Muscle layer of colon (tissue), 2 donors: ENCODE results near the gene GBP7.
A peak's percentile ranks its signal among the peaks of the same experiment; 100 is the strongest.
"Not testable (repeated sequence)": the region's sequence is repeated elsewhere in the genome, so short reads cannot be mapped to it uniquely, and the experiment has no call there.

Experiments used
- H3K27ac ChIP-seq: one replicate; pipeline ENCODE4 v1.7.0; 2013; ENCODE audit warnings: low read depth, mild to moderate bottlenecking, low read length, moderate library complexity
- H3K27me3 ChIP-seq, 2 donors: one replicate each; pipeline ENCODE4 v1.7.0; 2013; ENCODE audit warnings: low read length in 2 of 2, mild to moderate bottlenecking in 2 of 2; ENCODE audit not compliant: insufficient read depth in 2 of 2, control insufficient read depth in 1 of 2
- H3K36me3 ChIP-seq: one replicate; pipeline ENCODE4 v1.7.0; 2013; ENCODE audit warnings: mild to moderate bottlenecking, low read length; ENCODE audit not compliant: insufficient read depth
- H3K4me1 ChIP-seq: one replicate; pipeline ENCODE4 v1.7.0; 2013; ENCODE audit warnings: mild to moderate bottlenecking, low read length; ENCODE audit not compliant: insufficient read depth
- H3K4me3 ChIP-seq, 2 donors: one replicate each; pipeline ENCODE4 v1.7.0; 2013; ENCODE audit warnings: low read length in 2 of 2, low read depth in 1 of 2, mild to moderate bottlenecking in 1 of 2, moderate library complexity in 1 of 2
- H3K9ac ChIP-seq: one replicate; pipeline ENCODE4 v1.7.0; 2013; ENCODE audit warnings: low read length
- H3K9me3 ChIP-seq: one replicate; pipeline ENCODE4 v1.7.0; 2013; ENCODE audit warnings: mild to moderate bottlenecking, low read length
- donor health status: abdominal sarcoma.
- donor health status: Adenocarcinoma of cecum.

GBP7 gene, protein sequence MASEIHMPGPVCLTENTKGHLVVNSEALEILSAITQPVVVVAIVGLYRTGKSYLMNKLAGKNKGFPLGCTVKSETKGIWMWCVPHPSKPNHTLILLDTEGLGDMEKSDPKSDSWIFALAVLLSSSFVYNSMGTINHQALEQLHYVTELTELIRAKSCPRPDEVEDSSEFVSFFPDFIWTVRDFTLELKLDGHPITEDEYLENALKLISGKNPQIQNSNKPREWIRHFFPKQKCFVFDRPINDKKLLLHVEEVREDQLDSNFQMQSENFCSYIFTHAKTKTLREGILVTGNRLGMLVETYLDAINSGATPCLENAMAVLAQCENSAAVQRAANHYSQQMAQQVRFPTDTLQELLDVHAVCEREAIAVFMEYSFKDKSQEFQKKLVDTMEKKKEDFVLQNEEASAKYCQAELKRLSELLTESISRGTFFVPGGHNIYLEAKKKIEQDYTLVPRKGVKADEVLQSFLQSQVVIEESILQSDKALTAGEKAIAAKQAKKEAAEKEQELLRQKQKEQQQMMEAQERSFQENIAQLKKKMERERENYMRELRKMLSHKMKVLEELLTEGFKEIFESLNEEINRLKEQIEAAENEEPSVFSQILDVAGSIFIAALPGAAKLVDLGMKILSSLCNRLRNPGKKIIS

DNA sequence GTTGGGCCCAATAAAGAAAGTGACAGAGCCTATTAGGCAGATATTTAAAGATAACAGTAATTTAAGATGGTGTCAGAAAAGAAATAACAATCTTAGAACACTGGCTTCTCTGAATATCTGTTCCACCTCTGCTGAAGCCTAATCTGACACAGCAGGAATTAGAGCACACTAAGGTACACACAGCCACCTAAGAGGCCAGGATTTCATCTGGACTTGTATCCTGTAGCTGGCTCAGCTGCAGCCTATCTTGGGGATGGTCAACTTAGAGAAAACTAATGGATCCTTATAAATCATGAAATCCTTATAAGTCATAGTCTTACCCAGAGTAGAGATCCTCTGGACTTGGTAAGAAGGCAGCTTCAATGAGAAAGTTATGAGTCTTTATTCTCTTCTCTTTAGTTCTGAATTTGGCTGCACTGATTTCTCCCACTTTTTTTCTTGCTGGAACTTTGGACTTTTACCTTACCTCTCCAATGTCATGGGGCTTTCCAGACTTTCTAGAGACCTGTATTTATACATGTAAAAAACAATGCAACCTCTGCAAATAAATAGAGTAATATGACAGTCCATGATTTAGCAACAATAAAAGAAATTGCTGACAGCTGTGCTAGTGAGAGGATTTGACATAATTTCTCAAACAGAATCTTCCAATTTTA is at the start of gene GBP7:
GBP7 (minus strand) TSS at position 403 of the 656 bp plus-strand sequence. CDS start 4,068 bp downstream, outside the sequence.
- H3K9ac ChIP-seq = no peak within 1 kb of the TSS
- H3K4me1 ChIP-seq = no peaks in the 10 kb centered on the region
- H3K27me3 ChIP-seq = no peaks in the 10 kb centered on the region
- H3K27ac ChIP-seq = no peak within 1 kb of the TSS
- no peaks in the 10 kb centered on the region for H3K36me3 ChIP-seq
- H3K9me3 ChIP-seq = no peaks in the 10 kb centered on the region
- no peak within 1 kb of the TSS for H3K4me3 ChIP-seq

DNA sequence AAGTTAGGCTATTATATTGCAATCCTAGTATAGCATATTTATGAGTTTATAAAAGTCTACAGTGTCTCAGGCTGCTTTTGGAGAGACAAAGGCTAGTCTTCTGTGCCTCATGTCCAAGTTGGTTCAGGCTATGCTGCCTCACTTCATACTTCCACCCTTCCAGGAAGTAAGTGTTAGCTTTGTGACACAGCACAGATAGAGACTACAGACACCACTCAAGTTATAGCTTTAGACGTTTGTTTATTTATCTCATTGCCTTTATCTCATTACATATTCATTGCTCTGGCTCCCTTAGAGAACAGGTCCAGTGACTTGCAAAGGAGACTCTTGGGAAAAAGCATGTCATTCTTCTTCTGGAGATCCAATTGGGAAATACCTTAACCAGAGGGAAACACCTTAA is 45.5 kb upstream of the GBP7 start:
- Histone ChIP-seq H3K9me3 (no peaks in the 10 kb centered on the region), H3K4me3 (no peak overlapping the region), H3K27ac (no peak overlapping the region), H3K36me3 (no peaks in the 10 kb centered on the region), H3K9ac (no peak overlapping the region), H3K4me1 (no peaks in the 10 kb centered on the region), H3K27me3 (no peaks in the 10 kb centered on the region)

DNA sequence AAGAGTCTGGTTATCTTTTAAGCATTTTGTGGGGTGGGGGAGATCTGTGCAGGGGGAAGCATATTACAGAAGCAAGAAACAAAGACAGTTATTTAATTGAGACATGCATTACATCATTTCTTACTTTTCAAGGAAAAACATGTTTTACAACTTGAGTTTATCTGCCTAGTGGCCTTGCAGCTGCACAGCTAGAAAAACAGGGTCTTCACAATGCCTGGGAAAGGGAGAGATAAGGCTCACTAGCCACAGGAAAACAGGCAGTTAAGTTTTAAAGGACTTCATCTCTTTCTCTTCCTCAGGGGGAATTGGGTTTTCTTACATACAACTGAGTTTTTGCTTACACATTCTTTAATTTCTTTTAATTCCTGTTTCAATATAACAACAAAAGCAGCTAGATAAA is 44.0 kb upstream of the GBP7 start:
- not testable (repeated sequence) for H3K36me3 ChIP-seq, H3K4me1 ChIP-seq, H3K27me3 ChIP-seq, H3K9ac ChIP-seq, H3K4me3 ChIP-seq, H3K9me3 ChIP-seq, H3K27ac ChIP-seq

DNA sequence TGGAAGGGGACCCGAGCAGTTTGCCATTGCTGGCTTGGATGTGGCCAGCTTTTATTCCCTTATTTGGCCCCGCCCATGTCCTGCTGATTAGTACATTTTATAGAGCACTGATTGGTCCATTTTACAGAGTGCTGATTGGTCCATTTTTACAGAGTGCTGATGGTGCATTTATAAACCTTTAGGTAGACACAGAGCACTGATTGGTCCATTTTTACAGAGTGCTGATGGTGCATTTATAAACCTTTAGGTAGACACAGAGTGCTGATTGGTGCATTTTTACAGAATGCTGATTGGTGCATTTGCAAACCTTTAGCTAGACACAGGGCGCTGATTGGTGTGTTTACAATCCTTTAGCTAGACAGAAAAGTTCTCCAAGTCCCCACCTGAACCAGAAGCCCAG is 43.1 kb upstream of the GBP7 start:
- not testable (repeated sequence) for H3K4me1 ChIP-seq, H3K9ac ChIP-seq, H3K27me3 ChIP-seq, H3K27ac ChIP-seq, H3K4me3 ChIP-seq, H3K9me3 ChIP-seq, H3K36me3 ChIP-seq

DNA sequence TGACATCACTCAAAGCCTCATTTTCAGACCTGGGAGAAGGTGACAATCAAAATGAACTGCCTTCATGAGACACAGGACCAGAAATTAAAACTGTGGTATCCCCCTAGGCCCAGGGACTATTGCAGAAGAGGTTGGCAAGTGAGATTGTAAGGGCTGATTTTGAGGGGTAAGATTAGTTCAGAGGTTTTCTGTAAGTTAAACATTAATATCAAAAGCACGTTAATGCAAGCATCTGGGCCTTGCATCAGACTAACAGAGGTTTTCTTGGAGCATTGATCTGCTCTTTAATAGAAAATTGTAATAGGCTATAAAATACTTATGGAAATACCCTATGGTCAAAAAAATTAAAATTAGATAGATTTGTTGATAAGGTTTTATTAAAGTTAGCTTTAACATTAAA is 37.5 kb upstream of the GBP7 start:
- no peaks in the 10 kb centered on the region for H3K4me1 ChIP-seq
- no peak overlapping the region for H3K27ac ChIP-seq
- no peak overlapping the region for H3K4me3 ChIP-seq
- no peaks in the 10 kb centered on the region for H3K9me3 ChIP-seq
- H3K9ac ChIP-seq = no peak overlapping the region
- no peaks in the 10 kb centered on the region for H3K36me3 ChIP-seq
- no peaks in the 10 kb centered on the region for H3K27me3 ChIP-seq

DNA sequence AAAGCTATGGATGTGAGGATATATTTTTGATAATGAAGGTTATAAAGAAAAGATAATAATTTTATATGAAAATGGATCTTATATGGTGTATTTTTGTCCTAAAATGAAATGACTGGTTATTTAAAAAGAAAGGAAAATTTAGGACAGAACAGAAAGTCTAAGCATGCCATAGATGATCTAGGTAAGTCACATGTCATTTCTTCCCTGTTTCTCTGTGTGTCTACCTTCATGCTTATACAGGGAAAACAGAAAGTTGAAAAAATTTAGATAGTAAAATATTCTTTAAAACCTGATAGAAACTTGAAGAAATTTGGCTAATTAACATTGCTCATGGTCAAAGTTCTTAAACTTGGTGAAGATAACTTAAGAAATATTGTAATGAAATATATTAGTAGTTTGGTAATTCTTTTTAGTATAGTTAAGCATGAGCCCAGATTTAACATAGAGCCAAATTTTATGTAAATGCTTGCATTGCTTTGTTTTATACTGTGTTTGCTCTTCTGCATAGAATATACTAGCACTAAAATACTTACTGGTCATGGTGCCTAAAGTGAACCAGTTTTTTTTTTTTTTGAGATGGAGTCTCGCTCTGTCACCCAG is 35.3 kb upstream of the GBP7 start:
- Histone ChIP-seq H3K27ac (no peak overlapping the region), H3K9me3 (no peaks in the 10 kb centered on the region), H3K4me3 (no peak overlapping the region), H3K27me3 (no peaks in the 10 kb centered on the region), H3K4me1 (no peaks in the 10 kb centered on the region), H3K9ac (no peak overlapping the region), H3K36me3 (no peaks in the 10 kb centered on the region)

DNA sequence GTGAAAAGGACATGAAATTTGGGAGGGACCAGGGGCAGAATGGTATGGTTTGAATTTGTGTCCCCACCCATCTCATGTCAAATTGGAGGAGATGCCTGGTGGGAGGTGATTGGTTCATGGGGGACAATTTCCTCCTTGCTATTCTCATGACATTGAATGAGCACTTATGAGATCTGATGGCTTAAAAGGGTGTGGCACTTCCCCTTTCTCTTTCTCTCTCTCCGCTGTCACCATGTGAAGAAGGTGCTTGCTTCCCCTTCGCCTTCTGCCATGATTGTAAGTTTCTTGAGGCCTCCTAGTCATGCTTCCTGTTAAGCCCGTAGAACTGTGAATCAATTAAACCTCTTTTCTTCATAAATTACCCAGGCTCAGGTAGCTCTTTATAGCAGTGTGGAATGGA is 30.6 kb upstream of the GBP7 start:
- Histone ChIP-seq H3K4me3 (no peak overlapping the region), H3K27ac (no peak overlapping the region), H3K36me3 (no peaks in the 10 kb centered on the region), H3K27me3 (no peaks in the 10 kb centered on the region), H3K9me3 (no peaks in the 10 kb centered on the region), H3K9ac (no peak overlapping the region), H3K4me1 (no peaks in the 10 kb centered on the region)

DNA sequence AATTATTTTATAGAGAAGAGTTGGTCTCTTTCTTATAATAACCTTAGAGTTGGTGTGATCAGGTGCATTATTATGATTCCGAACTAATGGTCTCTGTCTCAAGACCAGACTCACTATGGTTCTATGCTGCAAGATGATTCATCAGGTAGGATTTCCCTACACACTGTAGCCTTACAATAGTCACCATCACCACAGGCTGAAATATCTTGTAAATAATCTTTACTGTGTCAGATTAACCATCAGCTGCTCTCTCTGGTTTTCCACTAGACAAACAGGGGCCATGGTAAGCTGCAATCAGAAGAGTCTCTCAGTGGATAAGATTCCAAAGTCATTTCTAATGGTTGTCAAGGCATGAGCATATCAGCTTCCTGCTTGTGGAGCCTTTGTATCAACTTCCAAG is 27.4 kb upstream of the GBP7 start:
- Histone ChIP-seq H3K36me3 (no peaks in the 10 kb centered on the region), H3K27ac (no peak overlapping the region), H3K9ac (no peak overlapping the region), H3K9me3 (no peaks in the 10 kb centered on the region), H3K4me1 (no peaks in the 10 kb centered on the region), H3K27me3 (no peaks in the 10 kb centered on the region), H3K4me3 (no peak overlapping the region)

DNA sequence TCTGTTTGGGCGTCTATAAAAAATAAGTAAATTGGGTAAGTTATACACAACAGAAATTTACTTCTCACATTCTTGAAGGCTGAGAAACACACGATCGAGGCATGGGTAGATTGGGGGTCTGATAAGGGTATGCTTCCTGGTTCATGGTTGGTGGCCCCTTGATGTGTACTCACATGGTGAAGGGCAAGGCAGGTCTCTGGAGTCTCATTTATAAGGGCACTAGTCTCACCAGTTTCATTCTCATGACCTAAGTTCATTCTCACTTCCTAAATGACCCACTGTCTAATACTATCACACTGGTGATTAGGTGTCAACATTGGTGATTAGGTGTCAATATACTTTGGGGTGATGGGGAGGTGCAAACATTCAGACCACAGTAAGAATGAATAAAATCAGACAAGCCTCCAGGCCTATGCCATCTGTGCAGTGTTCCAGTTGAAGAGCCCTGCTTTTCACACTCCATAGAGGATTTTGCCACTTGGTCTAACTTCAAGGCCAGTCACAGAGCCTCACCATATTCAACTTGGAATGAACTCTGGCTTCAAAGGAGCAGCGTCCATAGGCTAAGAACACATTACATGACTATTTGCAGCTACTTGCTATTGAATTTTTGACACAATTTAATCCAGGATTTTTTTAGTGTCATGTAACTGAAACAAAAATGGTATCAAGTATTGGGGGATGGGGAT is 25.4 kb upstream of the GBP7 start:
- Histone ChIP-seq H3K9ac (no peak overlapping the region), H3K27me3 (no peaks in the 10 kb centered on the region), H3K36me3 (no peaks in the 10 kb centered on the region), H3K27ac (no peak overlapping the region), H3K4me1 (no peaks in the 10 kb centered on the region), H3K9me3 (no peaks in the 10 kb centered on the region), H3K4me3 (no peak overlapping the region)

DNA sequence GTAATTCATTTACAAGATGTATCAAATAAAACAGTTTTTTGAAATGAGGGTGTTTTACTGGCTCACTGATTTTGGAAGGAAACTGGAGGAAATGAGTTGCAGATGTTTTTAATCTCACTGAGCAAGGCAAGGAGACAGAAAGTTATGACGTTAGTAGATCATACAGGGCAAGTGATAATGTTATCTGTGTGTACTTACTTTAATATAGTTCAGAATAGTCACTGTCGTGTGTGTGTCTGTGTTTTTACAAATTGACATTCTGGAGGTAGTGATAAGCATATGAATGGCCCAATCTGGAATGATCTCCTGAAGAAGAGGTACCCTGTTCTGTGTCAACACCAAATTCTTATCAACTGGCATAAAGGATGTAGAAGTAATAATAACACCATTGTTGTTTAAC is 24.9 kb upstream of the GBP7 start:
- no peaks in the 10 kb centered on the region for H3K4me1 ChIP-seq
- no peak overlapping the region for H3K4me3 ChIP-seq
- H3K9me3 ChIP-seq = no peaks in the 10 kb centered on the region
- no peaks in the 10 kb centered on the region for H3K36me3 ChIP-seq
- no peak overlapping the region for H3K9ac ChIP-seq
- H3K27ac ChIP-seq = no peak overlapping the region
- H3K27me3 ChIP-seq = no peaks in the 10 kb centered on the region

DNA sequence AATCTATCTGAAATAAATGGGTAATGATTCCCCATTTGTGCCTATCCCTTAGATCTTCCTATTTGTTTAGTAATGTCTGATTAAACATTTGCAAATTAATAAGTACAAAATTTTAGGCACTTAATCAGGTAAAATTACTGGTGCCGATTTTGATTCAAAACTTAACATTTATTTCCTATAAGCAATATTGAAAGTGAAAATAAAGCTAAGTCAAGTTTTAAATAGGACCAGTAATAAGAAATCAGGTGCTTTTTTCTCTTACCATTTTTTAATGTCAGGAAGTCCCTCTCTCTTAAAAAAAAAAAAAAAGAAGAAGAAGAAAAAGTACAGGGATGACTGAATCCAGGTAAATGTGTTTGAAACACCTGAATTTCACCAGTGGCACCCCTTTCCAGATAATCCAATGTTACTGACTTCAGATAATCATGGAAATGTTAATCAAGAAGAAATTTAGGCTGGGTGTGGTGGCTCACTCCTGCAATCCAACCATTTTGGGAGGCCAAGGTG is 23.8 kb upstream of the GBP7 start:
- H3K36me3 ChIP-seq = no peaks in the 10 kb centered on the region
- no peak overlapping the region for H3K27ac ChIP-seq
- no peaks in the 10 kb centered on the region for H3K4me1 ChIP-seq
- H3K27me3 ChIP-seq = no peaks in the 10 kb centered on the region
- peak overlapping the region in 1 of 2 donors; percentile 76 for H3K4me3 ChIP-seq
- no peak overlapping the region for H3K9ac ChIP-seq
- no peaks in the 10 kb centered on the region for H3K9me3 ChIP-seq
